ENCODE data around the gene NR4A2. TPM values are rescaled to one million over a fixed set of nuclear protein-coding genes. Genes with fewer than 3 reads are reported as not detected.

NR4A2 gene
- total RNA-seq, 2 donors from 2014 or later, result 1.0 to 5.9 TPM

GRCh38 chr2:156279446-156280150 lies 52.9 kb downstream of the NR4A2 start:
- TF ChIP-seq POLR2A (IDR thresholded peaks at IDR 0.05) (no peak), CTCF (IDR thresholded peaks at IDR 0.05) (no peak)
- 76 to 84% methylated on average over 5 of the region's 5 CpGs for WGBS, 2 donors
- no peak for DNase-seq

More at GRCh38 chr2:156279446-156280150, 52.9 kb downstream of the NR4A2 start:
- Histone ChIP-seq H3K4me1 (no peaks in the 10 kb centered on the region), H3K27ac (no peak overlapping the region), H3K9me3 (no peaks in the 10 kb centered on the region), H3K4me3 (no peak overlapping the region), H3K27me3 (no peaks in the 10 kb centered on the region), H3K36me3 (replicated peaks in 1 of 2; ENCODE audit: insufficient read depth in 1 of 2, low read depth in 2 of 2) (no peaks in the 10 kb centered on the region)
- no peak for ATAC-seq
- intact Hi-C loops (cut with DNase I), result no loop called here

Other genes starting within 250 kb of the NR4A2 start
- gene GPD2, start 103.7 kb upstream of the NR4A2 start, total RNA-seq, result 10 to 100 TPM; 20.5 to 76.8 TPM

Data from body of pancreas (tissue), 4 donors.